NB4 (cell line): ENCODE data around the gene ABCD4.

Source experiments
- MAX ChIP-seq: IDR thresholded peaks from 2 replicates; pipeline ENCODE4 v1.6.1; 2011; ENCODE audit warnings: low read depth, low read length
- MYC ChIP-seq: IDR thresholded peaks from 2 replicates; pipeline ENCODE4 v1.6.1; 2011; ENCODE audit warnings: low read depth, low read length
- POLR2A ChIP-seq: IDR thresholded peaks from 2 replicates; pipeline ENCODE4 v1.6.1; 2011; ENCODE audit warnings: mild to moderate bottlenecking; ENCODE audit not compliant: insufficient read length; ENCODE audit errors: extremely low read depth
- TF ChIP-seq, protein P1 (sequence below): IDR thresholded peaks from one replicate; pipeline ENCODE4 v1.5.1; 2012; ENCODE audit warnings: low read depth, low read length

GRCh38 chr14:74242780-74243042, 60.0 kb downstream of the ABCD4 start:
- TF ChIP-seq, protein P1, sequence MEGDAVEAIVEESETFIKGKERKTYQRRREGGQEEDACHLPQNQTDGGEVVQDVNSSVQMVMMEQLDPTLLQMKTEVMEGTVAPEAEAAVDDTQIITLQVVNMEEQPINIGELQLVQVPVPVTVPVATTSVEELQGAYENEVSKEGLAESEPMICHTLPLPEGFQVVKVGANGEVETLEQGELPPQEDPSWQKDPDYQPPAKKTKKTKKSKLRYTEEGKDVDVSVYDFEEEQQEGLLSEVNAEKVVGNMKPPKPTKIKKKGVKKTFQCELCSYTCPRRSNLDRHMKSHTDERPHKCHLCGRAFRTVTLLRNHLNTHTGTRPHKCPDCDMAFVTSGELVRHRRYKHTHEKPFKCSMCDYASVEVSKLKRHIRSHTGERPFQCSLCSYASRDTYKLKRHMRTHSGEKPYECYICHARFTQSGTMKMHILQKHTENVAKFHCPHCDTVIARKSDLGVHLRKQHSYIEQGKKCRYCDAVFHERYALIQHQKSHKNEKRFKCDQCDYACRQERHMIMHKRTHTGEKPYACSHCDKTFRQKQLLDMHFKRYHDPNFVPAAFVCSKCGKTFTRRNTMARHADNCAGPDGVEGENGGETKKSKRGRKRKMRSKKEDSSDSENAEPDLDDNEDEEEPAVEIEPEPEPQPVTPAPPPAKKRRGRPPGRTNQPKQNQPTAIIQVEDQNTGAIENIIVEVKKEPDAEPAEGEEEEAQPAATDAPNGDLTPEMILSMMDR = no peak
- TF ChIP-seq POLR2A (no peak), MYC (no peak), MAX (no peak)
